ENCODE measurements around the gene FADS2. TPM values are rescaled to one million over a fixed set of nuclear protein-coding genes. Genes with fewer than 3 reads are reported as not detected.

Gene FADS2
- total RNA-seq, 1 experiment from 2014 or later = 20.6 TPM

- no TSS peak for BruUV-seq (replicated peaks)
- Mint-ChIP-seq H3K9me3 (ENCODE audit: unreplicated experiment) (no peaks in the 10 kb centered on the region), H3K4me3 (ENCODE audit: unreplicated experiment) (no peak overlapping the region), H3K27me3 (ENCODE audit: insufficient read depth, unreplicated experiment) (no peaks in the 10 kb centered on the region), H3K27ac (ENCODE audit: low read depth, unreplicated experiment) (no peak overlapping the region), H3K4me1 (ENCODE audit: insufficient read depth, unreplicated experiment) (peaks cover 25% of the 10 kb centered on the region), H3K36me3 (ENCODE audit: insufficient read depth, unreplicated experiment) (peaks cover 8% of the 10 kb centered on the region)
- no peak for DNase-seq (ENCODE audit: unreplicated experiment)
- TF ChIP-seq CTCF (IDR thresholded peaks at IDR 0.05; ENCODE audit: unreplicated experiment) = no peak
- CTCF ChIA-PET = interaction anchor here (0.6 to 4.7 kb wide), 8 partner anchors 10 to 353 kb away, joined by 3 to 20 read pairs (median 8); no protein-coding TSS in a partner anchor
- POLR2A ChIA-PET = interaction anchor here (0.6 to 2.1 kb wide), 3 partner anchors 8 to 194 kb away, joined by 3 to 6 read pairs (median 3); no protein-coding TSS in a partner anchor
- intact Hi-C loops (cut with micrococcal nuclease) = no loop called here
These were observed 54.8 kb downstream of the FADS2 start for GRCh38 chr11:61882879-61883278.

- Mint-ChIP-seq H3K4me1 (ENCODE audit: insufficient read depth, unreplicated experiment) (peaks cover 30% of the 10 kb centered on the region), H3K36me3 (ENCODE audit: insufficient read depth, unreplicated experiment) (peaks cover 8% of the 10 kb centered on the region), H3K9me3 (ENCODE audit: unreplicated experiment) (no peaks in the 10 kb centered on the region), H3K27me3 (ENCODE audit: insufficient read depth, unreplicated experiment) (no peaks in the 10 kb centered on the region), H3K27ac (ENCODE audit: low read depth, unreplicated experiment) (no peak overlapping the region), H3K4me3 (ENCODE audit: unreplicated experiment) (no peak overlapping the region)
- DNase-seq (ENCODE audit: unreplicated experiment) = no peak
- CTCF ChIA-PET = interaction anchor here (0.6 to 4.7 kb wide), 8 partner anchors 10 to 353 kb away, joined by 3 to 17 read pairs (median 4); no protein-coding TSS in a partner anchor
- TF ChIP-seq CTCF (IDR thresholded peaks at IDR 0.05; ENCODE audit: unreplicated experiment) = no peak
- POLR2A ChIA-PET = interaction anchor here (0.7 kb wide), 1 partner anchor 8 kb away, joined by 3 read pairs; no protein-coding TSS in a partner anchor
- BruUV-seq (replicated peaks) = no TSS peak
- intact Hi-C loops (cut with micrococcal nuclease) = no loop called here
These were observed 55.2 kb downstream of the FADS2 start for GRCh38 chr11:61883327-61883726.

- intact Hi-C loops (cut with micrococcal nuclease) = no loop called here
These were observed 55.8 kb downstream of the FADS2 start for GRCh38 chr11:61883947-61884346.

More at GRCh38 chr11:61883947-61884346, 55.8 kb downstream of the FADS2 start:
- BruUV-seq (replicated peaks) = no TSS peak
- no peak for TF ChIP-seq CTCF (IDR thresholded peaks at IDR 0.05; ENCODE audit: unreplicated experiment)
- peaks cover 31% of the 10 kb centered on the region for H3K4me1 Mint-ChIP-seq (ENCODE audit: insufficient read depth, unreplicated experiment)
- no peaks in the 10 kb centered on the region for H3K9me3 Mint-ChIP-seq (ENCODE audit: unreplicated experiment)
- CTCF ChIA-PET = interaction anchor here (1.5 to 4.7 kb wide), 4 partner anchors 13 to 87 kb away, joined by 4 to 17 read pairs (median 8); no protein-coding TSS in a partner anchor
- H3K27me3 Mint-ChIP-seq (ENCODE audit: insufficient read depth, unreplicated experiment) = no peaks in the 10 kb centered on the region
- no peak overlapping the region for H3K27ac Mint-ChIP-seq (ENCODE audit: low read depth, unreplicated experiment)
- no peak for DNase-seq (ENCODE audit: unreplicated experiment)
- H3K36me3 Mint-ChIP-seq (ENCODE audit: insufficient read depth, unreplicated experiment) = peaks cover 8% of the 10 kb centered on the region
- H3K4me3 Mint-ChIP-seq (ENCODE audit: unreplicated experiment) = no peak overlapping the region
- POLR2A ChIA-PET = no interaction called here
